ENCODE data around the gene RSF1. TPM values are rescaled to one million over a fixed set of nuclear protein-coding genes. Genes with fewer than 3 reads are reported as not detected.

Gene RSF1
- total RNA-seq, 1 experiment from 2014 or later: 17.0 TPM

DNA sequence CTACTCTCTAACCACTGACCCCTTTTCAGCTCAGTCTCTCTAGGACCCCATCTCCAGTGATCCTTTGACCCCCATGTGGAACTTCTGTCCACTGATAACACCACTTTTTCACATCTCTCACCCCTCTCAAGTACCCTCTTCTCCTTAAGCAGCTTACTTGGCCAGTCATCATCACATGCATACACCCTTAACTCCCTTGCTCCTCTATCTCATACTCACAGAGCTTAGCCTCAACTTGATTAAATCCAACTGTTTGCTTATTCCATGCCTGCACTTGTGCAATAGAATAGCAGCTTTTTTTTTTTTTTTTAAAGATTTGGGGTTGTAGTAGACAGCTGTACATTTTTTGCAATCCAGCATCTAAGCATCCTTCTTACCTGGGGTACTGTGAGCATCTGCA is 208.6 kb downstream of the RSF1 start:
- DNase-seq (ENCODE audit: low spot score): no peak

Small RNA genes within 50 kb of the gene (small RNA-seq; reads per million reads assigned to genes)
- gene RF00019: not detected

Other genes starting within 250 kb of the RSF1 start
- gene AQP11, start 230.8 kb downstream of the RSF1 start, total RNA-seq (2014; rRNA removed; shearing (Covaris generic)): 3.5 and 7.5 TPM in 2 replicates
- gene CLNS1A, start 182.9 kb downstream of the RSF1 start, total RNA-seq (2014; rRNA removed; shearing (Covaris generic)): 213 and 236 TPM in 2 replicates
- gene AAMDC, start 422 bp upstream of the RSF1 start, total RNA-seq (2014; rRNA removed; shearing (Covaris generic)): 18.7 and 24.7 TPM in 2 replicates
- 19.2 and 25.1 TPM in 2 replicates for gene INTS4, start 173.9 kb upstream of the RSF1 start, total RNA-seq (2014; rRNA removed; shearing (Covaris generic))
- gene KCTD14, start 202.6 kb upstream of the RSF1 start, total RNA-seq (2014; rRNA removed; shearing (Covaris generic)): 6.2 and 6.3 TPM in 2 replicates
- gene THRSP, start 243.1 kb upstream of the RSF1 start, total RNA-seq (2014; rRNA removed; shearing (Covaris generic)): not detected in 2 replicates

Measured in HT-29 (cell line).